Stimulated activated CD8-positive, alpha-beta memory T cell treated with anti-CD3 and anti-CD28 coated beads, Interleukin-7, amount 100 ng/mL, for 24 hours (primary cell): ENCODE data around the gene SMS.
A peak's percentile ranks its signal among the peaks of the same experiment; 100 is the strongest.
"Not testable (repeated sequence)": the region's sequence is repeated elsewhere in the genome, so short reads cannot be mapped to it uniquely, and the experiment has no call there.

Experiments used
- DNase-seq: peaks from one replicate; pipeline ENCODE4 v3.0.0-alpha.2; 2020; ENCODE audit warnings: low read depth

The SMS gene

DNA sequence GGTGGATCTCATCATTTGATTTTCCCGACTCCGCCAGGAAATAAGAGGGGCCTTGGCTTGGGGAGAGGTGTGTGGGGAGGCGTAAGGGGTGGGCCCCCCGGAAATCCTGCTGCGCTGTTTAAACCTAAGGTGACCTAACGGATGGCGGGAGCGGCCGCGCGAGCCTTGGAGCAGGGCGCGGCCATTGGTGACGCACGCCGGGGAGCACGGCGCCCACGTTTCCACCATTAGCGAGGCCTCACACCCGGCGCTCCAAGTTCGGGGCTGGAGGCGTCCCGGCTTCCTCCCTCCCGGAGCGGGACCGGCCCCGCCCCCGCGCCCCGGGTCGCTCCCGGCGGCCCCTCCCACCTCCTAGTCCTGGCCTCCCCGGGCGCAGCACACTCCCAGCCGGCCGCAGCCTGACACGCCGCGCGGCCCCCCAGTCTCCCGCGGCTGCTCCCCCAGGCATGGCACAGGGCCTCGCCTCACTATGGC, at the start of gene SMS:
SMS (plus strand) TSS at position 354 of the 474 bp plus-strand sequence; CDS start at position 470, 116 bp downstream.
- peak; percentile 18 for DNase-seq

DNA sequence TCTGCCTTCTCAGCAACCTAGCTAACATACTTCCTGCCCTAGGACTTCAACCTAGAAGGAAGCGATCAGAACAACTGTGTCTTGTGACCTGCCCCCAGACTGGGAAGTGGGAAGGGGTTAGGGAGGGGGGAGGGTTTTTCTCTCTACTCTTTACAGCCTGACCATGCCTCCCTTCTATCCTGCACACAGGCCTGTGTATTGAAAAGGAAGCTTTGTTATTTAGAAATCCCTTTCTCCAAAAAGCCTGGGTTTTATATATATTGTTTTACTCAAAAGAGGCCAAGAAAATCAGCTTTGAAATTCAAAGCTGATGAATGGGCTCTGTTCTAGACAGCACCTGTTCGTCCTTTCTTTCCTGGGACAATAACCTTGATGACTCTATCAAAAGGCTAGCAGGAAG, 35.2 kb upstream of the SMS start:
- DNase-seq = no peak

GRCh38 chrX:21905953-21906352, 34.6 kb upstream of the SMS start:
- DNase-seq = no peak

DNA sequence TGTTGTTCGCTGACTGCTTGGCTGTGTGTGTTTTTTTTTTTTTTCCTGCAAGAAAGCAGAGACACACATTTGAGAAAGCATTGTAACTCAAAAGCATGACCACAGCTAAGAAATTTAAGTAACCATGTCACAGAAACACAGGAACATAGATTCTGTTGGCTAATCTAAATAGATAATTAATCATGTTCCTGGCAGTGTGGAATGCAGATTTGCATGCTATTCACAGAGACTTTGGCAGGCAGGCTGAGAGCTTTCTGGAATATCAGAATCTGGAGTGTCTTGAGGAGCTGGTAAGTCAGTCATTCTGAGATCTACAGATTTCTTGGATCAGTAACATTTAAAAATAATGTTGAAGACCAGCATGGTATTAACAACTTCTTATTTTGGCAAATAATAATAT, 33.2 kb upstream of the SMS start:
- DNase-seq = no peak

GRCh38 chrX:21911481-21911880, 29.0 kb upstream of the SMS start:
- no peak for DNase-seq

GRCh38 chrX:21912220-21912619, 28.3 kb upstream of the SMS start:
- DNase-seq = no peak

DNA sequence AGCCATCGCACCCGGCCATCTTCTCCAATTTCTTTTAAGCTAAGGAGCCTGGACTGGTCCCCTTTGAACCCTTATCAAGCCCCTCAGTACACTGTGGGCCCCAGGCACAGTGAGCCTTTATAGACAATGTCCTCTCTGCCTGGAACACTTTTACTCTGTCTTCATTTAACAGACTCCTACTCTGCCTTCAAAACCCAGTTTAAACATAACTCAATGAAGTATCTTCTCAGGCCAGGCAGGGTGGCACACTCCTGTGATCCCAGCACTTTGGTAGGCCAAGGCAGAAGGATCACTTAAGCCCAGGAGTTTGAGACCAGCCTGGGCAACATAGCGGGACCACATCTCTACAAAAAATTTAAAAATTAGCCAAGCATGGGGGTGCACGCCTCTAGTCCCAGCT, 27.5 kb upstream of the SMS start:
- no peak for DNase-seq

- no peak for DNase-seq
These were observed 14.4 kb upstream of the SMS start for GRCh38 chrX:21926116-21926515.

DNA sequence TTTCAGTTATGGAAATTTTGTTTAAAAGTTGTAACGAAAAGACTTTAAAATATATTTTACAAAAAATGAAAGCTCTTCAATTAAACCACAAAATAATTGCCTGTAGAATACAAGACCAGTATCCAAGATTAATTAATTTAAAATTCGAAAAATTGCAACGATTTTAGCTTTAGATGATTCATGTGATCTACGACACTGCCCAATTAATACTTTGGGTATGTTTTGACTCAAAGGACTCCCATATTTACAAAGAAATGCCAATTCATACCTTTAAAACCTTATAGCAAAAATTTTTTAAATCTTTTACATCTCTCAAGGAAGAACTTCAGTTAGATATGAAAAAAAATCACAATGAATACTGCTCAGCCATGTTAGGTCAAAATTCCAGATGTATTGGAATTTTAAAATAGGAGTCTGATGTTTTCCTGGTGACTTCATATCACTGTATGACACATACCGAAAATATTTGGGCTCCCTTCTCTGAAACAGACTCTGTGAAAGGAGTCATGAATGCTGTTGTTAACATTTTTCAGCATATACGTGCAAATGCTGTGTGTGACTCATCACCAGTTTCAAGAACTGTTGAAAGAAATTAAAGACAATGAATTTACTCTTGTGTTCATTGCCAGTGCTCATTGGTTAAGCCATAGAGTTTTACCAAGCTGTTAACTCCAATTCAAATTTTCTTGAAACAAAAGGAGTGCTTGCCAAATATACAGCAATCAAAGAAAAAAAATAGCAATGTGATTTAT, 13.8 kb upstream of the SMS start:
- no peak for DNase-seq

DNA sequence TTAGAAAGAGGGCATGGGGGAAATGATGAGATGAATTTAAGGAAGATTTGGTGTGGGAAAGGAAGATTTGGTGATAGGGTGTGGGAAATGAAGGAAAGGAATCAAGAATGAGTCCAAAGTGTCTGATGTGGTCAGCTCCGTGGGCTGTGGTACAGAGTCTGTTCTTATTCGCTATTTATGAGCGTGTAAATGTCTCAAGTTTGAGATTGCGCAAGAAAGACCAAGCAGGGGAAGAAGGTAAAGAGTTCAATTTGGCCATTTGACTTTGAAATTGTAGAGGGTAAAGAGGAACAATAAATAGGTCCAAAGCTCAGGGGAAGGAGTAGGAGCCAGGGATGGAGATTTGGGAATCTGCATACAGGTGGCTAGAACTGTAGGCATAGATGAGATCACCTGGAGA, 11.3 kb upstream of the SMS start:
- DNase-seq = no peak

DNA sequence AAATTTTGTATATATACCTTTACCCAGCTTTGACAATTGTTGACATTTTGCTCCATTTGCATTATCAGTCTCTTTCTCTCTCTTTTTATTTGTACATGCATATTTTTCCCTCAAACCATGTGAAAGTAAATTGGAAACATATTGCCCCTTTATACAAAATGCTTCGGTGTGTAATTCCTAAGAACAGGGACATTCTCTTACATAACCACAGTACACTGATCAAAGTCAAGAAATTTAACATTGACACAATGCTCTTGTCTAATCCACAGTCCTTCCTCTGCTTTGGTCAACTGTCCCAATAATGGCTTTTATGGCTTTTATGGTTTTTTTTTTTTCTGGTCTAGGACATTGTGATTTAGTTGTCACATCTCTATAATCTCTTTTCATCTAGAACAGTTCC, 9.5 kb upstream of the SMS start:
- no peak for DNase-seq

DNA sequence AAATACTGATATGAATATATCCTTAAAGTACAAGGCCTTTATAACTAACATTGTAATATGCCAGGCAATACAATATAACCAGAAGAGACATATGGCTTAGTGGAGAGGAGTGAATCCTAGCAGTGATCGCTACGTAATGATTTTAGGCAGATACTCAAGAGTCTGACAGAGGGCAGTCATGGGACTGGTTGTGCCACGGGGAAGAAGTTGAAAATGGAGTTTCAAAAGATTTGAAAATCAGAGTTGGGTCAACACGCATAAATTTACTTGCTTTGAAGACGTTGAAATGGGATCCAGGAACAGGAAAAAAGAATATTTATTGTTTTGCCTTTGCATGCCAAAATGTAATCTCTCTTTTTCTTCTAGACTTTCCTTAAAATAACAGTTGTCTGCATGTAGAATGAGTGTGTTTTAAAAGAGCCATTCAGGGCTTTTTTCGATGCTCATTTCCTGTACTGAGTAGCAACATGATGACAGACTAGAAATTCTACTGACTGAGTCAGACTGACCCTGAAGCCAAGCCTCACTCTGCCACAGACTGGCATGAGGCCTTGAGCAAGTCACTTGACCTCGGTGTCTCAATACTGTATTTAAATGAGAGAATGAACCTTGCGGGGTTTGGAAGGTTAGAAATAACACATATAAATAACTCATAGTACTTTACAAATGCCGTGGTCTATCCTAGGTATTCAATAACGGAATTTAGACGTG, 8.1 kb upstream of the SMS start:
- DNase-seq = no peak

DNA sequence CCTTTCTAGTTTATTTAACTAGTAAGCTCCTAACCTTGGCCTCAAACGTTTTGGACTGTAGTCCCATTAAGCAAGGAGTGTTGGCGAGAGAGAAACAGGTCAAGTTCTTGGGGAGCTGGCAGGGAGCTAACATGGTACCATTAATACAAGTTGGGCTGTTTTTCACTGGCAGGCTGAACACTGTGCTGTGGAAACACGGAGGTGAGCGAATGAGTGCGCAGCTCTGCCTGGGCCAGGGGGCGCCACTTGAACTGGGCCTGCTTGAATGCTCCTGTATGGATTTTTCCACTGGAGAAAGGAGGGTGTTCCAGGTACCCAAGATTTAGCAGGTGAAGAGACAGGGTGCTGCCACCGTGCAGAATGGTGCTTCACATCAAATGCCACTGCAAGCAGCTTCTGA, 7.4 kb upstream of the SMS start:
- DNase-seq = no peak

DNA sequence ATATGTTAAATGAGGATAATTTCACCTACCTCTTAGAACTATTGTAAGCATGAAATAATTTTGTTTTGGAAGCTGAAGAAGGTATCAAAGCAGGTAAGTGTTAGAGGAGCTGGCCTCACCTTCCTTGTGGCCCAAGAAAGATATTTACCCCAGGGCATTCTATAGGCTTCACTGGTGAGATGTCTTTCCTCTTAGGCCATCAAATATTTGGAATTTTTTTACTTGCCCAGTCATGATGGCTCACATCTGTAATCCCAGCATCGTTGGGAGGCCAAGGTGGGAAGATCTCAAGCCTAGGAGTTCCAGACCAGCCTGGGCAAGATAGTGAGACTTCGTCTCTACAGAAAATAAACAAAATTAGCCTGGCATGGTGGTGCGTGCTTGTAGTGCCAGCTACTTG, 6.1 kb upstream of the SMS start:
- no peak for DNase-seq

GRCh38 chrX:21939906-21940305, 603 bp upstream of the SMS start:
- no peak for DNase-seq

- no peak for DNase-seq
These were observed 3.1 kb downstream of the SMS start for GRCh38 chrX:21943460-21944135.

GRCh38 chrX:21944136-21944615, 3.7 kb downstream of the SMS start:
- no peak for DNase-seq

GRCh38 chrX:21946925-21947641, 6.6 kb downstream of the SMS start:
- no peak for DNase-seq

DNA sequence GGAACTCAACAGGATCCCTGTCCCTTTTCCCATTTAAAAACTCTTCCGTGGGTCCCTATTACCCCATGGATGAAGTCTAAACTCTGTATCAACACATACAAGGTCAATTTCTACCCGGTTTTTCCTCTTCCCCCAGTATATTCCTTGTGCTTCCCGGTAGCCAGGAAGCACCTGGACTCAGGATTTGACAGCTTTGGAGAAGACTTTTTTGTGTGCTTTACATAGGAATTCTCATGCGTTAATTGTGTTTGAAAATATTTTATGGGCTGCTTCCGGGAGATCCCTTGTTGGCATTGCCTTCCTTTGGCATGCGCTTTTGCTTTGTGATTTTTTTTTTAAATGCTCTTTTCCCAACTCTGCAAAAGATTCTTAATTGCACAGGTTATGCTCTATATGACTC, 7.2 kb downstream of the SMS start:
- DNase-seq = no peak

DNA sequence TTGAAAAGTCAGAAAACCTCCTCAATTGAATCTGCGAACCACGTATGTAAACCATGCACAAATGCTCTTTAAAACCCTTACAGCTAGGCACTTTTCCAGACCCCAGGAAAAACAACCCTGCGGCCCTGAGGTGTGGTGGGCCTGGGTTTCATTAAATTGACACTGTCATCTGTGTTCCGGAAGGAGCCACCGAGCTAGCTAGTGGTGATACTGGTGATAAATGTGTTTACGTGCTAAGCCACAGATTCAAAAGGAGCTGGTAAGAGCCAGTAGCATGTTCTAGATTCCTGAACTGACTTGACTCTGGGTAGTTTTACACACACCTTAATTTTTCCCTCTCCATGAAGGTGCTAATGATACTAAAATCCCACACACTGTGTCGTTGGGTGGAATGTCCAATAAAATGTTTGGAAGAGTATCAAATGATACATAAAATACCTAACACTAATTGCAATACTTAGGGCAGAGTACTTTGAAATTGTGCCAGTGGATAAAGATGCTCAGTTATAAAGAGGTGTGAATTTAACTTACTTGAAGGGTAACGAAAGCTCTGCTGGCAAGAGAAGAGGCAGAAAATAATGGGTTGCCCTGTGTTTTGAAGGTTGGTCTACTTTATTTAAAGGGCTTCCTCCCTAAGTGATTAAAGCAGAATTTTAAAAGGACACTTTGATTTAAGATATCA, 8.5 kb downstream of the SMS start:
- no peak for DNase-seq

DNA sequence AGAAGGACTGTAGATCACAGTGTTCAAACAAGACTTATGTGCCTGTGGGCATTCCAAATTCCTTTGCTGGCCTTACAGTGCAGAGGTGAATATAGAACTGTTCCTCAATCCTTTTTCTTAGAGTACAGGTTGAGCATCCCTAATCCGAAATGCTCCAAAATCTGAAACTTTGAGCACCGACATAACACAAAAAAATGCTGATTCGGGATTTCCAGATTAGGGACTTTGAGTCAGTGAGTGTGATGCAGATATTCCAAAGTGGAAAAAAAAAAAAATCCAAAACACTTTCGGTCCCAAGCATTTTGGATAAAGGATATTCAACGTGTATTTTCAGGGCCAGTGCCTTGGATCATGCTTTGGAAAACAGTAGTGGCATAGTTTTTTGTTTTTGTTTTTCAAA, 9.2 kb downstream of the SMS start:
- DNase-seq = no peak

DNA sequence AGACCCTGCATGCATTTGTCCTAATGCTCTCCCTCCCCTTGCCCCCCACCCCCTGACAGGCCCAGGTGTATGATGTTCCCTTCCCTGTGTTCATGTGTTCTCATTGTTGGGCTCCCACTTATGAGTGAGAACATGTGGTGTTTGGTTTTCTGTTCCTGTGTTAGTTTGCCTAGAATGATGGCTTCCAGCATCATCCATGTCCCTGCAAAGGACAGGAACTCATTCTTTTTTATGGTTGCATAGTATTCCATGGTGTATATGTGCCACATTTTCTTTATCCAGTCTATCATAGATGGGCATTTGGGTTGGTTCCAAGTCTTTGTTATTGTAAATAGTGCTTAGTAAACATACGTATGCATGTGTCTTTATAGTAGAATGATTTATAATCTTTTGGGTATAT, 10.0 kb downstream of the SMS start:
- not testable (repeated sequence) for DNase-seq
